Colon (tissue), 2 donors: ENCODE measurements around the gene LTC4S.

Source experiments
- FAIRE-seq: peaks from 2 replicates; lab custom pipeline; 2012; peaks lifted over from hg19 to GRCh38; lab: Jason Lieb, UNC
- donor health status: control.
- donor health status: control.

LTC4S gene

DNA sequence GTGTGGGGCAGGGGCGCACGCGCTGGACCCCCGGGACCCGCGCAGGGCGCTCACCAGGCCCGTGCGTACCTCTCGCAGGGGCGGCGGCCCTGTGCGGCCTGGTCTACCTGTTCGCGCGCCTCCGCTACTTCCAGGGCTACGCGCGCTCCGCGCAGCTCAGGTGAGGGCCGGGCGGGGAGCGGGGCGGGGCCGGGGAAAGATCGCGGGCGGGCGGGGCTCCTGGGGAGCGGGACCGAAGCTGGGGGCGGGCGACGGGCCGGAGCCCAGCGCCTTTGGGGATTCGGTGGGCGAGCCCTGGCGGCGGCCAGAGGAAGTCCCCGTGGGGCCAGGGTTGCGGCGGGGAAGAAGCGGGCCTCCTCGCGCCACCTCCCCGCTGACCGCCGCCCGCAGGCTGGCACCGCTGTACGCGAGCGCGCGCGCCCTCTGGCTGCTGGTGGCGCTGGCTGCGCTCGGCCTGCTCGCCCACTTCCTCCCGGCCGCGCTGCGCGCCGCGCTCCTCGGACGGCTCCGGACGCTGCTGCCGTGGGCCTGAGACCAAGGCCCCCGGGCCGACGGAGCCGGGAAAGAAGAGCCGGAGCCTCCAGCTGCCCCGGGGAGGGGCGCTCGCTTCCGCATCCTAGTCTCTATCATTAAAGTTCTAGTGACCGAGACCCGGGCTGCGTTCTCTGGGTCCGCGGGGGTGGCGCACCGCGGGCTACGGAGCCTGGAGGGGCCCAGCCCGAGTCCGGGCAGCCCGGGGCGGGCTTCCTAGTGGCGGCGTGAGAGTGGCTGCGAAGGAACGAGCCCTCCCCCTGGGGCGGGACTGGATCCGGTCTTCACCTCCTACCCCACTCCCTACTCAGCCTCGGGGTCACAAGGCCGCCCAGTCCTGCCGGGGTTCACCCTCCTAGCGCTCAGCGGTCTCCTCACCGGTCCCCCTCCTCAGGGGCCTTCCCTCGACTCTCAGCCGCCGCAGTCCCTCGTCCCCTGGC lies 2.4 kb downstream of the LTC4S start:
- FAIRE-seq = no peak

DNA sequence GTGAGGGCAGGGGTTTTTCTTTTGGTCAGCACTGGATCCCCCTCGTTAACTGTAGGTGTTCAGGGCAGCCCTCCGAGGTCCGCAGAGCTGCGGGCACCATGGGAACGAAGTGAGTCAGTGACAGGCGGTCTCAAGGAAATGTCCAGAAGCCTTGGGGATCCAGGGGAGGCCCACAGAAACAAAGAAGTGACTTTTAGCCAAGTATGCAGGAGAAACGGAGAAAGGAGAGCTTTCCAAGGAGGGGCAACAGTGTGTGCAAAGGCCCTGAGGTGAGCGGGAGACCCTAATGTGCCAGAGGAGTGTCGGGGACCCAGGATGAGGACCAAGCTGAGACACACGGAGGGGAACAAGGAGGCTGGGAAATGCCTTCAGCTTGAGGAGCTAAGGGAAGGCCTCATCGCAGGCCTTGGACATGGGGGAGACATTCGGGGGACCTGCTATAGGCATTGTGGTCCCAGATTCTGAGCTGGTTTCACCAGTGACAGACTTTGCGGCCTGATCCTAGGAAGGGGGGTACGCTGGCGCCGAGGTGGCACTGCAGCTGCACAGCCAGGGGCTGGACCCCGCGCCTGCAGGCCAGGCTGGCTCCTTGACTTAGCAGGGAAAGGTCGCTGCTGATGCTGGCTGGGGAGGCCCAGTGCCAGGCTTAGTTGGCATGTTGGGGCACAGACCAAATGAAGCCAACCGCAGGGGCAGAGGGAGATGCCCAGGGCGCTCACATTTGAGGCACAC lies 3.3 kb downstream of the LTC4S start:
- no peak for FAIRE-seq

DNA sequence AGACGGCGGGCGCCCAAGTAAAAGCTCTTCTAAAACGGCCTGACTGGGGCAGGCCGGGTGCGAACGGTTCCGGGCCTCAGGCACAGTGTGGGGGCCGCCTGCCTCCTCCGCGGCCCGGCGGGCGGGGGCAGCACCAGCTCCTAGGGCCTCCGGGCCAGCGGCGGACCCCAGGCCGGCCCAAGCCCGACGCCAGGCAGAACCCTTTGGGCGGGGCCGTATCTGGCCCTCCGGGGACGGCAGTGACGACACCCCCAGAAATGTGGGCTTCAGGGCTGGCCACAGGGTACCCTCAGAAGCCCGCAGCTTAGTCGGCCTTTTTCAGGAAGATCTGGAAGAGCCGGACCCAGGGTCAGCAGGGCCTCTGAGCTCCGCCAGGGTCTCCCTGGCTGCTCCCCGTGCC lies 4.0 kb downstream of the LTC4S start:
- no peak for FAIRE-seq

DNA sequence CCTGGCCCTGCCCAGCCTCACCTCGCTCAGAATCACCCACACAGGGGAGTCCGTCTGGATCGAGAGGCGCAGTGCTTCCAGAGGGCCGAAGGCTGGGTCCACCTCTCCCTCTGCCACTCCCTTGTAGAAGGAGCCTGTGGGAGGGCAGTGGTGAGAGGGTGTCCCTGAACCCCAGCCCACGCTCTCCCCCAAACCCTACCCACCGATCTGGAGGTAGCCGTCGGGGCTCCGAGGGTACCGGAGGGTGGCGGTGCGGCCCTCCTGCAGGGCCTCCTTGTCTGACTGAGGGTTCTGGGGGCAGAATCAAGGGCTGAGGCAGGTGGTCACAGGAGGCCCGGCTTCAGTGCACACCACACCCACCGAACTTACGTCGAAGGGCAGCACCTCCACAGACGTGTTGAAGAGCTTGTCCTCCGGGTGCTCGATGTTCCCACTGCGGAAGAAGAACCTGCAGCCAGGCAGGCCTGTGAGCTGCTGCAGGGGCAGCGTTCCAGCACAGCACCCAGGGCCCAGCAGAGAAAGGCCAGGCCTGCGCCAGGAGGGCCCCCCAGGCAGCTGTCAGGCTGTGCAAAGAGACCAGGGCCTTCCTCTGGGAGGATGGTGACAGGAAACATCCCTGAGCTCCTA lies 4.5 kb downstream of the LTC4S start:
- no peak for FAIRE-seq

DNA sequence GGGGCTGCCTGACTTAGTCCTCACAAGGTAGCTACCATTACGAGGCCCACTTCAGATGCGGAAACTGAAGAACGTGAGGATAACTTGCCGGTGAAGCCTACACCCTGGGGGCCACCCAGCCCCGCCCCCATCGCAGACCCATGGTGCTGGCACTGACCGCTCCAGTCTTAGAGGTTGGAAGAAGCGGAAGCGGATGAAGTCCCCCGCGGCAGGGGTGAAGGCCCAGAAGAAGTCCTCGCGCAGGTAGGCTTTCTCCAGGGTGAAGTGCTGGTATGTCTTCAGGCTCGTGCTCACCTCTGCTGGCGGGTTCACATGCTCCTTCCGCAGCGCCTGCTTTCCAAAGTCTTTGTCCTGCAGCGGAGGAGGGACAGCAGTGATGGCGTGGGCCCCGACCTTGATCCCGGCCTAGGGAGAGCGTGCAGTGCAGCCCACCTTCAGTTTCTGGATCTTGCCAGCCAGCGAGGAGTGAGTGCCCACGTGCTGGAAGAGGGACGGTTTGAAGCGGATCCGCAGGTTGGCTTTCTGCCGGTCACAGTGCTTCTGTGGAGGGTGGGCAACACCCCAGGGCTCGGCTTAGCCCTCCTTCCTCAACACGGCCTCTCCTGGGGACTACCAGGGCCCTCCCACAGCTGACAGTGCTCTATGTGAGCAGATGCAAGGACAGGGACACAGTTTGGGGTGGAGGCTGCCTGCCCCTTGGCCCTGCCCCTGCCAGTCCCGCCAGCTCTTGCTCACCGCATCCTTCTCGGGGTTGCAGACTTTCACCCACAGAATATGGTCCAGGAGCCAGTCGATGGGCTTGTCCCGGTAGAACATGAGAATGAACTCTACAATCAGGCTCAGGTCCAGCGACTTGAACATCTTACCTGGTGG lies 5.2 kb downstream of the LTC4S start:
- FAIRE-seq = no peak

DNA sequence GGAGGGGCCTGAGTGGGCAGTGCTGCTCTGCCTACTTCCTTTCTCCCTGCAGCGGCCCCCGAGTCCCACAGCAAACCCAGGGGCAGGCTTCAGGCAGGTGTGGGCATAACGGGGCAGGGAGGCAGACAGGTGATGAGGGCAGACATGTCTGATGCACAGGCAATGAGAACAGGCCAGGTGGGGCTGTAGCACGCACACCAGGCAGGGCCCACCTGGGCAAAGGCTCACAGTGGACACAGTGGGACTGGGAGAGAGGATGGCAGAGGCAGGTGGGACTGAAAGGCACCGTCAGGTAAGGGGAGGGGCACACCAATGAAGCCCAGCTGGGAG lies 5.8 kb downstream of the LTC4S start:
- no peak for FAIRE-seq

DNA sequence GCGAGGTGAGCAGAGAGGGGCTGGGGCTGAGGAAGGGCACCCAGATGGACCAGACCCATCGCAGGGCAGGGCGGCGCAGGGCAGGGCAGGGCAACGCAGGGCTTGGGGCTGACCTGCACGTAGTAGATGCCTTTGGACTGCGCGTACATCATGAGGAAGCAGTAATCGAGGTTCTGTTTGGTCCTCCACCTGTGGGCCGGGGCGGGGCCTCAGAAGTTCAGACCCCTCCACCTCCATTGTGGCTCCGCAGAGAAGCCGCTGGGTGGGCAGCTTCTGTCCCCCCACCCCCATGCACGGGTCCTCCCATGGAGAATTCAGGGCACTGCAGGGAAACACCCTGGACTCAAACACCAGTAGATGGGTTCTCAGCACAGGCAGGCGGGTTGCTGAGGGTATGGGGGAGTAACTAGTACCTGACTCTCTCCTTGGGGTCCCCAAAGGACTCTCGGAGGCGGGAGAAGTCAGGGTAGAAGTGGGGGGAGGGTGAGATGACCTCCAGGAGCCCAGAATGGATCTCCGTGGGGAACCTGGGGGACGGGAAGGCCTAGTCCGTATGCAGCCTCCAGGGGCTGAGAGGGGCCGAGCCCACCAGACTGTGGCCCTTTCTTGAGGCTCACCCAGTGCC lies 6.4 kb downstream of the LTC4S start:
- FAIRE-seq = no peak

DNA sequence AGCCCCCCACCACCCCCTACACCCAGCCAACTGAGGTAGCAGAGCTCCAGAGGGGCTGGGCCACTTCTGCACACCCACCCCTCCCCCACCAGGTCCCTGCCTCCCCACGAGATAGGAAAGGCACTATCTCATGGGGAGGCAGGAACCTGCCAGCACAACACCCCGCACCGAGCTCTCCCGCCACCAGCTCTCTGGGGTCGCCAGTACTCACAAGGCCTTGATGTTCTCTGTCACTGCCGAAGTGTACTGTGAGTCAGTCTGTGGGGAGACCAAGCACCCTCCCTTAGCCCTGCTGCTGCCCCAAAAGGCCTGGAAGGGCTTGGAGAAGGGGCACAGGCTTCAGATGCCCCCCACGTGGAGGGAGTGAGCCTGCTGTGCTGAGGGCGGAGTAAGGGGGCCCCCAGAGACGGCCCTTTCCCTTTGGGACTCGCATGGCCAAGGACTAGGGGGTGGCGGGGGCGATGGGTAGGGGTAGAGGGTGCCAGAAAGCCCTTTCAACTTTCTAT lies 7.0 kb downstream of the LTC4S start:
- FAIRE-seq = no peak

DNA sequence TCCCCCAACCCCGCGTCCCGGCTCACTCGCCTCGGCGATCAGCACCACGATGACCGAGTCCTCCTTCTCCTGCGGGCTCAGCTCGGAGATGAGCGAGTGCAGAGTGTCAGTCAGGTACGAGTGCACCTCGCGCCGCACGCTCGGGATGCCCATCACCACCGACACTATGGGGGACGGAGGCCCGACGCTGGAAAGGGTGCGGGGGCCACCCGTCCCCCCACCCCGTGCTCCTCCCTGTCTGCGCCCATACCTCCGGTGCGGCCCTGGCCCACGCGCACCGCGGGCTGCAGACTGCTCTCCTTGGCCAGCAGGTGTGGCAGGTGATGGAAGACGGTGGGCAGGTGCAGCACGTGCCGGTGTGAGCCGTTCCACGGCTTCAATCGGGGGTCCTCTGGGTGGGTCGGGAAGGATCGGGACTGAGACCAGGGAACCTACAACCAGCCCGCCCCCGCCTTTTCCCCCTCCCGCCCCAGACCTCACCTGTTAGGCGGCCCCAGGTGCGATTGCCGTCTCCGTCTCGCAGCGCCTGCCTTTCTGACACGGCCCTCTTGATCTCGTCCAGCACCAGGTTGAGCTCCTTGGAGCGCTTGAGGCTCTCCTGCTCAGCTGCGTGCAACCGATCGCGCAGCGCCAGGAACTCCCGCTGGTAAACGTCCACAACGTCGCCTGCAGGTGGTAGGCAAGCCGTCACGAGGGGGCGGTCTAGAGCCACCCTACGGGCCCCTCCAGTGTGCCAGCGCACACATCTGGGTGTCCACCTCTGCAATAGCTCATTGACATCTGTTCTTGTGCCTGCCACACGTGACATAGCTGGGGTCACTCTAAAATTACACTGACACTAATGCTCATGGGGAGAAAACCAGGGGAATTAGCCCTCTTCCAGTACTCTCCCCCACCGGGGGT lies 7.8 kb downstream of the LTC4S start:
- no peak for FAIRE-seq

DNA sequence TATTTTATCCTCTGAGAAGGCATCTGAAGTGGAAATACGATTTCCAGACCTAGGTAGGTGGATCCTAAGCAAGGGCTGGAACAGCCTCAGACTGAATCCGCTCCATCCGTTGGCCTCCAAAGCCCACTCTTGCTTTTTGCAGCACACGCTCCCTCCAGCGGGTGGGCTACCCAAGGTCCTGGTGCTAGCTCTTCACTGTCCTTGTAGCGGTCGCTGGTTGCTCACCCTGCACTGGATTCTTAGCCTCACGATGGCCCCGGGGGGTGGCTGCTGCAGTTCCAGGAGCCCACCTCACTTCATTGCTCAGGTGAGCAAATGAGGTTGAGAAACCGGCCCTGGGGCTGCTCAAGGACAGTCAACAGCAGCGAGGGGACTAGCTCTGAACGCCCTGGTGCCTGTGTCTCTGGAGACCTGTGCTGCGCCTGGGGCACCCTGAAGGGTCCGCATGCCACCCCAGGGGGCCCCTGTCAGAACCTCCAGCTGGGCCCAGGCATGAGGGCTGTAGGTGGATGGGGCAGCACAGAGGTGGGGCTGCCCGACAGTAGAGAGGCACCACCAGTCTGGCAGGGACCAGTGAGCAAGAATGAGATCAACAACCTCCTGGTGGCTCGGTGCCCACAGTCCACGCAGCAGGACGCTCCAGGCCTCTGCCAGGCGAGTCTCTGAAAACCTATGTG lies 8.6 kb downstream of the LTC4S start:
- FAIRE-seq = no peak

DNA sequence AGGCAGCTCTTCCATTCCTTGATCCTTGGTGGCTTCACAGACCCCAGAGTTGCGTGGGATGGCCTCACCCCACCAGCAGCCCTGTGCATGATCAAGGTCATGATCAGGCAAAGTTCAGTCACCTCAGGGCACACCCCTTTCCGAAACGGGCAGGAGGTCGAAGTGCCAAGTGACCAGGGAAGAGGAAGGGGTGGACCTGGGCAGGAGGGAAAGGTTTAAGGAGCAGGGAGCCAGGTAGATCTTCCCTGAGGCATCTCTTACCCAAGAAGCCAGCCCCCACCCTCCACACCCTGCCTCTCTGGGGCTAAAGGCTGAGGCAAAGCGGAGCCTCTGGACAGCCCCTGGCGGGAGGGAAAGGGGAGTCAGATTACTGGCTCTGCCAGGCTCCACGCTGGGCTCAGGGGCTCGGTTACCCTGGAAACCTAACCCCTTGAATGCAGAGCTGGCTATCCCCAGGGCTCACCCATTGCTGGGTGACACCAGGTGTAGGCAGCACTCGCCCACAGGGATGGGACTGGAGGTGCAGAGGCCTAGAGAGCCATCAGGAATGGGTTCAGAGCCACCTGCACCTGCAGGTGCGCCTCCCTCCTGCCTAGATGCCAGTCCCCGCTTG lies 9.3 kb downstream of the LTC4S start:
- FAIRE-seq = no peak

DNA sequence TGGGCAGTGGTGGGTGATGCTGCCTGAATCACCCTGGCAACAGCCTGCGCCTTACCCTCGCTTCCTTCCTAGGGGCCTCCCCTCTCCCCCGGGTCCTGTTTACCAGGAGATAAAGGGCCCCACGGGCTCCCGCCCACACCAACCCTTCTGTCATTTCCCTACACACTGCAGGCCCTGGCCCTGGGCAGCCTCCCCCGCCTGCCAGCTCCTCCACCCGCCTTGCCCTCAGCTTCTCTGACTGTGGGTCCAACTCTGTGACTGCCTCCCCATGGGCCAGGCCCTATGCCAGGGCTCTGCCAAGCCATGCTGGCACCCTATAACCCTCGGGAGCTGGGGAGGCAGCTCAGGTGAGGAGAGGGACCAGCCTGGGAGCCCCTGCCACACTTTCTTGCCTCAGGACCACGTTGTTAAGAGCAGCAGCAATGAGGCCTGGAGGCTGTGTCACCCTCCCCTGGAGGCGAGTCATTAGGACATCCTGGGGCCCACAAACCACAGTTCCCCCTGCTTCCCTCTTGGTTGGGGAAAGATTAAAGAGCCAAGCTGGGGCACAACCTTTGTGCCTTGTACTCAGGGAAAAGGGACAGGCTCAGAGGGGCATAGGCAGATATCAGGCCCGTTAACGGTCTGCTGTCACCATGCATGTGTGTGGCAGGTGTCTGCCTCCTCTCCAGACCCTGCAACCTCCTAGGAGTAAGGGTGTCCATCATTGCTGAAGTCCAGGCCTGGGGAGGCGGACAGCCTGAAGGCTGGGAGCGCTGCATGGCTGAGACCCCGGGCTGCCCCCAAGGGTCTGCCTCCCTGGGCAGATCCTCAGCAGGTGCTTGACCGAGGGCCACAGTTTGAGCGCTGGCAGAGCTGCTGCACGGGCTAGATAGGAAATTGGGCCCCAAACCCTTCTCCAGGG lies 10.1 kb downstream of the LTC4S start:
- FAIRE-seq = no peak

DNA sequence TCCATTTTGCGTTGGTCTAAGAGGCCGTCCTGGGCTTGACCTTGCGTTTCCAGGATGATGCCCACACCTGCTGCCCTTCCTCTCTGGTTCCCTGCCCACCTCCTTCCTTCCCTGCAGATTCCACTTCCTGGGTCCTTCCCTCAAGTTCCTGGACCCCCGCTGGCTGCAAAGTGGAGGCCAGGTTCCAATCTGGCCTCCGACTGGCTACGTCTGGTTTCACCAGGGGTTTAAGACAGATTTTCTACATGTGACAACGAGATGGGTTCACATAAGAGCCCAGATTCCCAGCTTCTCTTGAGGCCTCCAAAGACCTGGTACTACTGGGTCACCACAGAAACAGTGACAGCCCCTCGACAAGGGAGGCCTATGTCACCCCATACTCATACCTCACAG lies 10.8 kb downstream of the LTC4S start:
- FAIRE-seq = no peak

DNA sequence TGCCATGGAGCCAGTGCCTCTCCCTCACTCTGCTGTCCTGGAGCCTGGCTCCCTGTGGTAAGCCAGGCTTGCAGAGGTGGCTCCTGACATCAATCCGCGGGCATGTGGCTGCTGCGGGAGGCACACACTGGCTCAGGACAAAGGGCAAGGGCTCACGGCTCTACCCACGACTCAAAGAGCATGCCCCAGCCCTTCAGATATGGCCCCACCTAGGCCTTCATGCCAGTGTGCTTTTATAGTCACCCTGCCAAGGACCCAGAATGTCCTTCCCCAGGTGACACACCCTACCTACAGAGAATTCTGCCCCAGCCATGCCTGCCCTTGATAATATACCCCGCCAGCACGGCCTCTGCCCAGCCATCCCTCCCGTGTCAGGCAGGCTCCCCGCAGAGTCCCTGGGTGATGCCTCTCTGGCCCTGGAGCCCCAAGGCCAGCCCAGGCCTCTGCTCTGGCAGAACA lies 11.3 kb downstream of the LTC4S start:
- FAIRE-seq = no peak

DNA sequence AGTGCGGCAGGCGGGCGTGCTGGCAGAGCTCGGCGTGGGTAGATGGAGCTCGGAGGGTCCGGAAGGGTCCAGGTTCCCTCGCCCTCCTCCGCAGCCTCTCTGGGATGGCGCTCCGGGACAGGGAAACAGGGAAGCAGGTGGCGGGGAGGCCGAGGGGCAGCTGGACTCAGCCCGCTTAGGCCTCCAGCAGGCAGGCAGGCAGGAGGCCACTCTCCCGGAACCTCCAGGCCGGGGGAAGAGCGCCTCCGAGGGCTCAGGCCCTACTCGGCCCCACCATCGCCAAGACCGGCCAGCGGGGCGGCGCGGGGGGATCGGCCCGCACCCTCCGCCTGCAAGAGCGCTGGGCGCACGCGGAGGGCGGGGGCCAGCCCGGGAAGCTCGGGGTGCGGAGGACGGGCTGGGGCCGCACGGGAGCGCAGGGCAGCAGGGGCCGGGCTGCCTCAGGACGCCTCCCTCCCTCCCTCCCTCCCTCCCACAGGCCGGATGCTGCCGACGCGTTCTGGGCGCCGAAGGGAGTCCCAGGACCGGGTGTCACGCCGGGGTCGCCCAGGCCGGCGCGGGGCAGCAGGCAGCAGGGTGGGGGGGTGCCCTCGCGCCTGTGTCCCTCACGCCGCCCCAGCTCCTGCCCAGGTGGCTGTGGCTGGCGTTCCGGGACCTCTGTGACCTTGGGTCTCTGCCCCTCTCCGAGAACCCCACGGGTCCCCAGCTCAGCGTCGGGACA lies 11.9 kb downstream of the LTC4S start:
- FAIRE-seq = no peak

DNA sequence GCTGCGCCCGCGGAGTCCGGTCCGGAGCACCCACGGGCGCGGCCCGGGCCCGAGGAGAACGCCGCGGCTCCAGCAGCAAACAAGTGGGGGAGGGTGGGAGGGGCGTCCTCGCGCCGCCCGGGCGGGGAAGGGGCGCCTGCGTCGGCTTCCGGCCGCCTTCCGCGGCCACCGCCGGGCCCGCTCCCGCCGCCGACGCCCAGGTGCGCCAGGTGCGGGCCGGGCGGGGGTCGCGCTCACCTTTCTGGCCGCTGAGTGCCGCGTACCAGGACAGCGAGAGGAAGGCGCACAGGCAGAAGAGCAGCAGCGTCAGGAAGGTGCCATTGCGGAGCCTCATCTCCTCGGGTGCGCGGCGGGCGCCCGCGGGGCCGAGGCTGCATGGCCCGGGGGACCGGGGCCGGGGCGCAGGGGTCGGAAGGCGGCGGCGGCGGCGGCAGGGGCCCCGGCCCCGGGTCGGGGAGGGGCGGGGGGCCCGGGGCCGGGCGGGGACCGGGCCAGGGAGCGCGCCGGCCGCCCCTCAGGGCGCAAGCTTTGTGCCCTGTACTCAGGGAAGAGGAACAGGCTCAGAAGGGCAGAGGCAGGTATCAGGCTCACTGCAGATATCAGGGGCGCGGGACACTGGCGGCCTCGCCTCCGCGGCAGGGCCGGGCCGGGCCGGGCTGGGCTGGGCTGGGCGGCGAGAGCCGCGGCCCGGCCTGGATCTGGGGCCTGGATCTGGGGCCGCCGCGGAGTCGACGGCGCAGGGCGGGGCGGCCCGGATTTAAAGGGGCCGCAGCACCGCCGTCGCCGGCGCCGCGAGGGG lies 12.7 kb downstream of the LTC4S start, which contains the start of gene MGAT4B:
Gene MGAT4B, minus strand, starts transcription at position 617 of the 799 bp plus-strand sequence. Its CDS starts 283 bp downstream, at position 334.
- FAIRE-seq = no peak
